GM12891 (cell line): ENCODE data around the gene STK36.

Experiments used
- POLR2A ChIP-seq: IDR thresholded peaks from 2 replicates; pipeline ENCODE4 v1.6.1; 2011; ENCODE audit warnings: low read depth, low read length, control low read depth
- TAF1 ChIP-seq: IDR thresholded peaks from 2 replicates; pipeline ENCODE4 v1.6.1; 2011; ENCODE audit warnings: low read depth, low read length, control low read depth

DNA sequence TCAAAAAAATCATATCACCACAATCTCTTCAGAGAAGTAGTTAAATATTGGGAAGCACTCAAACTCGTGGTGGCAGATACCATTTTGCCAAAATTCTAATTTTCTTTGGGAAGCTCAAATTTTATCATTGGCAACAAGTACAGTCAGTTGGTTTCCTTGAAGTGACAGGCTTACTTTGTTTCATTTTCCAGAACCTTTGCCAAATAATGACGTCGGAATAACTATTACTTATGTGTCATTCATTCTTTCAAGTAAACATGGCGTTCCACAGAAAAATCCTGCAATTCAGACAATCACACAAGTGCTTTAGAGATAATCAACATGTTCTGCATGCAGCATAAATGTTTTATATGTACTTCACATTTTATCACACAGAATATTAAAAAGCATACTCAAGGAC lies 44.2 kb downstream of the STK36 start:
- TF ChIP-seq TAF1, result no peak
- no peak for TF ChIP-seq POLR2A
